ENCODE results near the gene ADGRA1.

Gene ADGRA1

DNA sequence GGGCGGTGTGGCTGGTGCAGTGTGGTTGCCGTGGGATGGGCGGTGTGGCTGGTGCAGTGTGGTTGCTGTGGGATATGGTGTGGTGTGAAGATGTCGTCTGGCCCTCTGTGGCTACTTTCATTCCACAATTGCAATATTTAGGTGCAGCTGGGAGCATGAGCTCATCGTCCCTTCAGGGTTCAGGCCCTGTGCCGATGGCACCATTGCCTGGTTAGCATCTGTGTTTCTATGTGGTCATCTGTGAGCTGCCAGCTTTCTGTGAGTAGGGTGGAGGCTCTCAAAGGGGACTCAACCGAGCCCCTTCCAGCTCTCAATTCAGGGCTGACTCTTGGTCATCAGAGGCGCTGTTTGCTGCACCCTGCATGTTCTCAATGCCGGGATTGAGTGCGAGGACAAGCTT is 3.6 kb downstream of the ADGRA1 start:
- Mint-ChIP-seq H3K27me3 (peaks cover 5% of the 10 kb centered on the region), H3K36me3 (no peaks in the 10 kb centered on the region), H3K27ac (no peak overlapping the region), H3K4me1 (ENCODE audit: low read depth) (peaks cover 2% of the 10 kb centered on the region), H3K4me3 (no peak overlapping the region), H3K9me3 (ENCODE audit: low read depth) (no peaks in the 10 kb centered on the region)

DNA sequence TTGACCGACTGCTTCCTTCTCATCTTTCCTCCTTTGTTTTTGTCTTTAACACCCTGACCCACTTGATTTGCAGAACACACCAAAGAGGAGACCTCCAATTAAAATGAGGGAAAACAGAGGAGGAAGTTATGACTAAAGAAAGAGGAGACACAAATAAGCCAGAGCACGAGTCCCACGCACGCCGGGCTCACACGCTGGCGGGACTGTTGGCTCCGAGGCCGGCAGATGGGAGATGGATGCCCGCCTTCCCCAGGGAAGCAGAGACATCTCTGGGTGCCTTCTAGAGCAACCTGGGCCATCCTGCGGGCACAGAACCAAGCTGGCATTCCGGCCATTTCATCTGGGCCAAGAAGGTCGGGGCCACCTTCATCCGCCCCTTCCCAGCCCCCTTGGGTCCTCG is 5.6 kb downstream of the ADGRA1 start:
- Mint-ChIP-seq H3K4me1 (ENCODE audit: low read depth) (no peaks in the 10 kb centered on the region), H3K27me3 (peaks cover 4% of the 10 kb centered on the region), H3K36me3 (no peaks in the 10 kb centered on the region), H3K27ac (no peak overlapping the region), H3K9me3 (ENCODE audit: low read depth) (no peaks in the 10 kb centered on the region), H3K4me3 (no peak overlapping the region)

DNA sequence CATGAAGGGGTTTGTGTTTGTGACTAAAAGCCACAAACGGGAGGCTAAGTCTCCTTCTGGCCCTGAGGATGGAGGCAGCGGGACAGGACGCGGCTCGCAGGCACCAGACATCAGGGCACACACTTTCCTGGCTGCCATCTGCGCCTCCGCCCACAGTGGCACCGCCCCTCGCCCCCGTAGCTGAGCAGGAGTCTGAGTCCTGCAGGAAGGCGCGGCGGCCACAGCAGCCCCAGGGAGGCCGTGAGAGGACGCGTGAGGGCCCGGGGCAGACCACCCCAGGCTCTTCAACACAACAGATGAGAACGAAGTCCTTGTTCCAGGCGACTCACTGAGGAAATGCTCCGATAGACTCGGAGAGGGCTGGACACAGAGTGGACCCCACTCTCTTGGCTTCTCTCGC is 6.6 kb downstream of the ADGRA1 start:
- Mint-ChIP-seq H3K4me3 (no peak overlapping the region), H3K27ac (no peak overlapping the region), H3K4me1 (ENCODE audit: low read depth) (no peaks in the 10 kb centered on the region), H3K36me3 (no peaks in the 10 kb centered on the region), H3K27me3 (peaks cover 2% of the 10 kb centered on the region), H3K9me3 (ENCODE audit: low read depth) (no peaks in the 10 kb centered on the region)

DNA sequence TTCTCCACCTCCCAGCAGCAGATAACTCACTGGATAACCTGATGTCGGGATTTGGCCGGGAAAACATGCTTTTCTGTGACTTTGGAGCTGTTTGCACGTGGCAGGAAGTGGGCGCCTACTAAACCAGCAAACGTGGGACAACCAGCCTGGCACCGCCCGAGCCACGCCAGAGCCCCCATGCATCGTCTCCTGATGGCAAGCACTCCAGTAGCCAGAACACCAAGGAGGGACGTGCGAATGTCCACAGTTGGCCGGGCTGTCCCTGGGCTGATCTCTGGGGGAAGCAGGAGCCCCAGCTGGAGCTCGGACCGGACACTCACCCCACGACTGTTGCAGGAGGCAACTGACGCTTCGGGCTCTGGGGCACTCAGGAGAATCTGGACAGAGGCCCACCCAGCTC is 7.1 kb downstream of the ADGRA1 start:
- H3K4me1 Mint-ChIP-seq (ENCODE audit: low read depth), result no peaks in the 10 kb centered on the region
- H3K27me3 Mint-ChIP-seq, result peaks cover 2% of the 10 kb centered on the region
- no peaks in the 10 kb centered on the region for H3K9me3 Mint-ChIP-seq (ENCODE audit: low read depth)
- H3K36me3 Mint-ChIP-seq, result no peaks in the 10 kb centered on the region
- H3K27ac Mint-ChIP-seq, result no peak overlapping the region
- H3K4me3 Mint-ChIP-seq, result no peak overlapping the region

DNA sequence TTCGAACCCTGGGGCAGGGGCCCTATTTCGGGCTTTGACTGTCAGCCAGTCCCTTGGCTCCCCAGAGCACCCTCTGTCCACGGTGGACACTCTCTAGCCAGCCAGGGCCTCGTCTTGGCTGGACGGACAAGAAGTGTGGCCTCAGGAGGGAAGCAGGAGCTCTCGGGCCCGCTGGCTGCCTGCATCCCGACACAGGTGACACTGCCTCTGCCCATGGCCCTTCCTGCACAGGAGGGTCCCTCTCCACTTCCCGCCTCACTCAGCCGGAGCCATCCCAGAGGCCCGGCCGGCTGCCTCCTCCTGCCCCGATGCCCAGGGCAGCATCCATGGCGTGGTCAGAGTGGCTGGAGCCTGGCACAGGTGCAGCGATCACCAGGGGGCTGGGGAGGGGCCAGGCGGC is 7.9 kb downstream of the ADGRA1 start:
- H3K27ac Mint-ChIP-seq, result no peak overlapping the region
- peaks cover 2% of the 10 kb centered on the region for H3K27me3 Mint-ChIP-seq
- H3K4me3 Mint-ChIP-seq, result no peak overlapping the region

DNA sequence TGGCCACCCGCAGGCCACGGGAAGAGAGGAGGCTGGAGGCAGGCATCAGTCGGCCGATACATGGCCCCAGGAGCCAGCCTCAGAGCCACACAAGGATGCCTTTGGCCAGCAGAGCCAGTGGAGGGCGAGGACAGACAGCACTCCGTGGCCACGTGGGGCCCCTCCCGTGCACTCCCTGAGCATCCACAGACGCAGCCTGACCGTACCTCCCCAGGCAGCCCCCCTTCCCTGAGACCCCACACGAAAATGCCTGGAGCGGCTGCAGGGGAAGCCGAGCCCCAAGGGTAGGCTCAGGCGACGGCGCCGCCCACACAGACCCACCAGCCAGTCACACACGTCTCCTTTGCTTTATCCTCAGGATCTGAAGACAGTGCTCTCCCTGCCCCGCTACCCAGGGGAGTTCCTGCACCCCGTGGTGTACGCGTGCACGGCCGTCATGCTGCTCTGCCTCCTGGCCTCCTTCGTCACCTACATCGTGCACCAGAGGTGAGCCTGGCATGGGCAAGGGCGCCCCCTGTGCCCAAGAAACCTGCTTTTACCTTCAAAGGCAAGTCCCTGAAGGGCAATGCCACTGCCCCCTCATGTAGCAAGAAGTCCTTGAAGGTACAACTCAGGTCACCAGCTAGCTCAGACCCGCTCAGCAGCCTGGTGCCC is 9.0 kb downstream of the ADGRA1 start:
- H3K4me3 Mint-ChIP-seq, result no peak overlapping the region
- no peaks in the 10 kb centered on the region for H3K36me3 Mint-ChIP-seq
- H3K4me1 Mint-ChIP-seq (ENCODE audit: low read depth), result peaks cover 4% of the 10 kb centered on the region
- H3K9me3 Mint-ChIP-seq (ENCODE audit: low read depth), result no peaks in the 10 kb centered on the region
- H3K27me3 Mint-ChIP-seq, result peaks cover 3% of the 10 kb centered on the region
- H3K27ac Mint-ChIP-seq, result no peak overlapping the region

More for the DNA sequence above, 7.9 kb downstream of the ADGRA1 start:
- Mint-ChIP-seq H3K36me3 (no peaks in the 10 kb centered on the region), H3K9me3 (ENCODE audit: low read depth) (no peaks in the 10 kb centered on the region), H3K4me1 (ENCODE audit: low read depth) (no peaks in the 10 kb centered on the region)

DNA sequence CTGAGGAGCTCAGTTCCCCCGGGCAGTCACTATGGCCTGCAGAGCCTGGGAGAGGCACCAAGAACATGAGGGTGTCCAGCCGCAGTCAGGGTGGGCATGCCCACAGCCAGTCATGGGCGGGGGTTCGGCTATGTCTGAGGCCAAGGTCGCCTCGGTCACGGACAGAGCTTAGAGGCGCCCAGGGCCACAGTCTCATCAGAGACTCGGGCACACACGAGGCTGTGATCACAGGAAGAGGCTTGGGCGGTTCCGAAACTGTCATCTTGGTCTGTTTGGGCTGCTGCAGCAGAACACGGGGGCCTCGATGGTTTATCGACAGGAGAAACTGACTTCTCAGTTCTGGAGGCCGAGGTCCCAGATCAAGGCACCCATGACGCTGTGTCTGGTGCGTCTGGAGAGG is 9.7 kb downstream of the ADGRA1 start:
- H3K27me3 Mint-ChIP-seq, result peaks cover 5% of the 10 kb centered on the region
- no peaks in the 10 kb centered on the region for H3K9me3 Mint-ChIP-seq (ENCODE audit: low read depth)
- no peaks in the 10 kb centered on the region for H3K36me3 Mint-ChIP-seq
- H3K27ac Mint-ChIP-seq, result no peak overlapping the region
- no peak overlapping the region for H3K4me3 Mint-ChIP-seq
- H3K4me1 Mint-ChIP-seq (ENCODE audit: low read depth), result peaks cover 5% of the 10 kb centered on the region

DNA sequence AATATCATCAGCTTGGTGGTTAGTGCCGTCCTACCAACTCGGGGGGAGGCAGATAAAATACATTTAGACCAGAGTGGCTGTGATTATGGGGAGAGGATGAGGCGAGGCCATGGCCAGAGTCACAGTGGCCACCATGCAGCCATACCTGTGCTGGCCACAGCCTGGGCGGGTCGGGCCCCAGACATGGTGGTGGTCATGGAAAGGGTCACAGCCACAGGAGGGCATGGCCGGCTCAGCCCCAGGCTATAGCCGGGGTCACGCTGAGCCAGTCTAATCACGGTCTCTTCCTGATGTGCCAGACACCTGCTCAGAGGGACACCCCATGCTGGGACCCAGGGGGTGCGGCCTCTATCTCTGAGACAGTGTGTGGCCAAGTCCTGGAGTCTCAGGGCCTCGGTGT is 10.2 kb downstream of the ADGRA1 start:
- Mint-ChIP-seq H3K27me3 (peaks cover 5% of the 10 kb centered on the region), H3K36me3 (no peaks in the 10 kb centered on the region), H3K9me3 (ENCODE audit: low read depth) (no peaks in the 10 kb centered on the region), H3K4me1 (ENCODE audit: low read depth) (peaks cover 5% of the 10 kb centered on the region), H3K27ac (no peak overlapping the region), H3K4me3 (no peak overlapping the region)

DNA sequence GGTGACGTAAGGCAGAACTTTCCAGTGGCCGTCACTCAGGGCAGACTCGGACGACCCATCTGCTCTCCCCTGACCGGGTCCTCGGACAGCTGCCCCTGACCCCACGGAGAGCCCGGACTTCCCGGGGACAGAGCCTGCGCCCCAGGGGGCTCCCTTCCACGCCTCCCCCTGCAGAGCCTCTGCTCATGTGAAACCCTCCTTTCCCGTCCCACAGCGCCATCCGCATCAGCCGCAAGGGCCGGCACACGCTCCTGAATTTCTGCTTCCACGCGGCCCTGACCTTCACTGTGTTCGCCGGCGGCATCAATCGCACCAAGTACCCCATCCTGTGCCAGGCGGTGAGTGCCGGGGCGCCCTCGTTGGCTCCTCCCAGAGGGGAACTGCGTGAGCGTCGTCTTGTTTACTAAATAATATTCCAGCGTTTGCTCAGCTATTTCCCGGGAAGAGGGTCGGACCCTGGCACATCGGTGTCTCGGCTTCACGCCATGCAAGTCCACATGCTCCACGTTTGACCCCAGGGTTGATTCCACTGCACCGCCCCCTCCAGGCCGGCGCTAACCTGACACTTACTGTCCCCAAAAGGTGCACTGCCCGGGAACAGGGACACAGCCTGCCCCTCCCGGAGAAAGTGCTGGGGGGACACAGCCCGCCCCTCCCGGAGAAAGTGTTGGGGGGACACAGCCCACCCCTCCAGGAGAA is 10.9 kb downstream of the ADGRA1 start:
- H3K27me3 Mint-ChIP-seq, result peaks cover 5% of the 10 kb centered on the region
- peaks cover 5% of the 10 kb centered on the region for H3K4me1 Mint-ChIP-seq (ENCODE audit: low read depth)
- H3K4me3 Mint-ChIP-seq, result no peak overlapping the region
- no peaks in the 10 kb centered on the region for H3K36me3 Mint-ChIP-seq
- H3K27ac Mint-ChIP-seq, result no peak overlapping the region
- H3K9me3 Mint-ChIP-seq (ENCODE audit: low read depth), result no peaks in the 10 kb centered on the region

DNA sequence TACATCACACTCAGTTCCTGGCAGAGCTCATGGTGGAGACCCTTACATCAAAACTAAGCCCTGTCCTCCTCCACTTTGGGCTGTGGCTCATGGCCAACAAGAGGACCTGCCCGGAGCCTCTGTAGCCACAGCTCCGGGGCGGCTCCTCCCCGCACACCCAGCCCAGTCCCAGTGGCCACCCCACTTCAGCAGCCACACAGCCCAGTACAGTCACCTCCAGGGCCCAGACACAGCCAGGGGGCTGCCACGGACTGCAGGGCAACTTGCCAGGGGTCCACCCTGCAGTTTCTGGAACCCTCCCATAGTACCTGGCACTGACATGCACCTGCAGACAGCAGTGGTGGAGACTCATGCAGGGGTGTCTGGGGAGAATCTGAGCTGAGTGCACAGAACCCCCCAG is 11.8 kb downstream of the ADGRA1 start:
- Mint-ChIP-seq H3K27me3 (peaks cover 5% of the 10 kb centered on the region), H3K36me3 (no peaks in the 10 kb centered on the region), H3K27ac (no peak overlapping the region)

DNA sequence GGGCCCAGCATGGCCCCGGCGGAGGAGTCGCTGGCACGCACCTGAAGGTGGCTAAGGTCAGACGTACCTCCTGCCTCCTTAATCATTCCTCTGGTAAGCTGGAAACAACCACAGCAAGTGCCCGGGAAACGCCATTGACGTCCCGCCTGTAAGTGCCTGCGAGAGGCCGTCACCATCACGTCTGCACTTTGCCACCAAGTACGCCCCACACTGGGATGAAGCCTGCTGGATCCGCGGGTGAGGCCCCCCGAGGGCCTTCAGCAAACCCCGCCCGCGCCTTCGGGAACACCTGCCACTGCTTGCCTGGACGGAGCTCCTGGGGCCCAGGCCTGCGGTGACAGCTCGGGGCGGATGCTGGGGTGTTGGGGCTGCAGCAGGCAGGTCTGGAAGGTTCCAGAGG is 12.5 kb downstream of the ADGRA1 start:
- Mint-ChIP-seq H3K4me3 (no peak overlapping the region), H3K9me3 (ENCODE audit: low read depth) (no peaks in the 10 kb centered on the region), H3K27ac (no peak overlapping the region), H3K27me3 (peaks cover 8% of the 10 kb centered on the region), H3K36me3 (no peaks in the 10 kb centered on the region), H3K4me1 (ENCODE audit: low read depth) (peaks cover 5% of the 10 kb centered on the region)

More for the DNA sequence above, 11.8 kb downstream of the ADGRA1 start:
- peaks cover 5% of the 10 kb centered on the region for H3K4me1 Mint-ChIP-seq (ENCODE audit: low read depth)
- H3K4me3 Mint-ChIP-seq, result no peak overlapping the region
- H3K9me3 Mint-ChIP-seq (ENCODE audit: low read depth), result no peaks in the 10 kb centered on the region

DNA sequence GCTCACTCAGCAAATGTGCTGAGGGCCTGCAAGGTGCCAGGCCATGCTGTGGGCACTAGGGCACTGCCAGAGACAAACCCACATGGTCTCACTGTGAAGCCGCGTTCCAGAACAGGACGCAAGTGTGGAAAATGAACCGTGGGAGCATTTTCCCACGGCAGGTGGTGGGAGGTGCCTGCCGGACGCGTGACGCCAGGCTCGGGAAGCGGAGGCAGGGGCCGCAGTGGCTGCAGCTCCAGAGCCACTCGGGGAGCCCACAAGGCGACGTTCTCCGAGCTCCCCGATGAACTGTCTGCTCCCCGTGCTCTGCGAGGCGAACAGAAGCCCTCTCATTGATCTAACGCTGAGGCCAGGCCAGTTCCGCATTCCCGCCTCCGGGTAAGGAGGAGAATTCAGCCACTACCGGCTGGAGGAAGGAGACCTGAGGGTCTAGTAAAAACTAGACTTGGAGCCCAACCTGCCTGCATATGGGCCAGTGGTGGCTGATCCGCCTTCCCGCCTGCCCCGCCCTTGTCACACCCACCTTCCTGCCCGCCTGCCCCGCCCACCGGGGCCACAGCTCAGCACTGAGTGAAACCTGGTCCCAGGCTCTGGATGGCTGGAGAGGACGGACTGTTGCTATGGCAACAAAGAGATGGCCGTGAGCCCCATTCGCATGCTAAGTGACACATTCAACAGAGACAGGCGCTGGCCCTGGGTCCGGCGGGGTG is 13.1 kb downstream of the ADGRA1 start:
- Mint-ChIP-seq H3K27me3 (peaks cover 8% of the 10 kb centered on the region), H3K4me3 (no peak overlapping the region), H3K36me3 (no peaks in the 10 kb centered on the region), H3K27ac (no peak overlapping the region), H3K4me1 (ENCODE audit: low read depth) (peaks cover 5% of the 10 kb centered on the region), H3K9me3 (ENCODE audit: low read depth) (no peaks in the 10 kb centered on the region)

DNA sequence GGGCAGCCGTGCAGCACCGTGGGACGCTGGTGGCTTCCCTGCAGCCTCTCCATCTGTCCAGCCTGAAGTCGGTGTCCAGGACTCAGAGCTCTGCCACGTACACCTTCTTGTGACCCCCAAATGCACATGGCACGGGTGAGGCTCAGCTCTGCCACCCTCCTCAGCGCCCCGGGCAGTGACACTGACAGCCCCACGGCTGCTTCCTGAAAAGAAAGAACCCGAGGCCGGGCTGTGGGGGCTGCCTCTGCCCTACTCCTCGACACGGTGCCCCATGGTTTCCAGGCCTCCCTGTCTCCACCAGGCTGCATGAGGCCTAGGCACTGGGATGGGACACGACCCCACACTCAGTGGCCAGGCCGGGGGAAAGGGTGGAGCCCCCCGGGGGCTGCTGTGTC is 13.7 kb downstream of the ADGRA1 start:
- H3K9me3 Mint-ChIP-seq (ENCODE audit: low read depth), result no peaks in the 10 kb centered on the region
- H3K27me3 Mint-ChIP-seq, result peaks cover 8% of the 10 kb centered on the region
- H3K4me3 Mint-ChIP-seq, result no peak overlapping the region
- H3K27ac Mint-ChIP-seq, result no peak overlapping the region
- no peaks in the 10 kb centered on the region for H3K36me3 Mint-ChIP-seq
- peaks cover 5% of the 10 kb centered on the region for H3K4me1 Mint-ChIP-seq (ENCODE audit: low read depth)

DNA sequence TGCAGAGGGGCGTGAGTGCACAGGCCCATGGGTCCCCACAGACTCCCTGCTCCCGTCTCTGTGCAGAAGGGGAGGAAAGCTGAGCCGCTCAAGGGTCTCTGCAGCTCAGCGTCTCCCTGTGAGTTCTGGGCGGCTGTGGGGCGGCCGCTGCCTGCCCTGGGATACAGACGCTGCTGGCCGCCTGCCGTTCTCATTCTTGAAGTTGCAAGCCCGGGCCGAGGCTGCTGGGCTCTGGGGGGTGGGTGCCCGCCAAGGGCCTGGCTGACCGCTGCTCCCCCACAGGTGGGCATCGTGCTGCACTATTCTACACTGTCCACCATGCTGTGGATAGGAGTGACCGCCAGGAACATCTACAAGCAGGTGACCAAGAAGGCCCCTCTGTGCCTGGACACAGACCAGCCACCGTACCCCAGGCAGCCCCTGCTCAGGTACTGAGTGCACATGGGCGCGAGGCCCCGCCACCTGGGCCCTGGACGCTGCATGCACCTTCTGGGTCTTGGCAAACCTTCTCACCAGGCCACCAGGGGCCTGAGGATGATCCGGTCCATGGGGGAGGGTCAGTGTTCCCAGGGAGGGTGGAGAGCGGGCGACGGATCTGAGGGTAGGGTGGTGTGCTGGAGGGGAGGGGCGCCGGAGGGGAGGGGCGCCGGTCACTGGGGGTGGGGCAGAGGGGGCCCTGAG is 14.8 kb downstream of the ADGRA1 start:
- H3K9me3 Mint-ChIP-seq (ENCODE audit: low read depth), result peaks cover 4% of the 10 kb centered on the region
- H3K27me3 Mint-ChIP-seq, result peaks cover 6% of the 10 kb centered on the region
- H3K36me3 Mint-ChIP-seq, result no peaks in the 10 kb centered on the region
- no peak overlapping the region for H3K4me3 Mint-ChIP-seq
- peaks cover 5% of the 10 kb centered on the region for H3K4me1 Mint-ChIP-seq (ENCODE audit: low read depth)
- no peak overlapping the region for H3K27ac Mint-ChIP-seq

DNA sequence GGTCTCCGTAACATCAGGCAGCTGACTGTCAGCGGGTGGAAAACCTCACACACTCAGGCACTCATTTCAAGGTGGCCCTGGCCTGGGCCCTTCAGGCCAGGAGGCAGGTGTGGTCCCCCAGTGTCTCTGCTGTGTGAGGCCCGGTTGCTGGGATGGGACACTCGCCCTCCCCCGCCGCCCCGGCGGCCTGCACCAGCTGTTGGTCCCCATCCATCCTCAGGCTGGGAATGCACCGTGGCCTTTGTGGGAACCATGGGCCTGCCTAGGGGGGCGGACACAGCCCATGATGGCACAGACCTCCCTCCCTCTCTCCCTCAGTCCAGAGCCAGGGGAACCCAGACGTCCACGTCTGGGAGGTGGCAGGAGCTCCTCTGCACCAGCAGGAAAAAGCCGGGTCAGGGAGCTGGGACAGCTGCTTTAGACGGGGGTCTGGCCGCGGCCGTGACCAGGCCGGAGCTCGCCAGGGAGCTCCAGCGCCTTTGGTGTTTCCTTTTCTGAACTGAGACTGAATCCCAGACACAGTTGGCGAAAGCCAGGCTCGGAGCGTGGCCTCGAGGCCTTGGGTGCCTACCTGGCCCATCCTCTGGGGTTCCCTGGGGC is 15.7 kb downstream of the ADGRA1 start:
- no peak overlapping the region for H3K27ac Mint-ChIP-seq
- no peak overlapping the region for H3K4me3 Mint-ChIP-seq
- peaks cover 5% of the 10 kb centered on the region for H3K4me1 Mint-ChIP-seq (ENCODE audit: low read depth)
- H3K9me3 Mint-ChIP-seq (ENCODE audit: low read depth), result peaks cover 7% of the 10 kb centered on the region
- peaks cover 6% of the 10 kb centered on the region for H3K27me3 Mint-ChIP-seq
- H3K36me3 Mint-ChIP-seq, result no peaks in the 10 kb centered on the region
